Stimulated activated CD4-positive, alpha-beta T cell treated with anti-CD3 and anti-CD28 coated beads, TNF-alpha, amount 100 ng/mL, for 24 hours (primary cell): ENCODE measurements around the gene USP21.
A peak's percentile ranks its signal among the peaks of the same experiment; 100 is the strongest.

Source experiments
- DNase-seq, 3 experiments: peaks; one replicate each; pipeline ENCODE4 v3.0.0-alpha.2; 2020; ENCODE audit warnings: low read depth in 3 of 3

The USP21 gene

GRCh38 chr1:161171696-161172095, 12.4 kb downstream of the USP21 start:
- DNase-seq: no peak

- DNase-seq: no peak
These were observed 13.0 kb downstream of the USP21 start for GRCh38 chr1:161172349-161172748.

- DNase-seq: no peak
These were observed 13.6 kb downstream of the USP21 start for GRCh38 chr1:161172776-161173376.

GRCh38 chr1:161173711-161174110, 14.4 kb downstream of the USP21 start:
- DNase-seq: no peak

GRCh38 chr1:161174911-161175310, 15.6 kb downstream of the USP21 start:
- no peak for DNase-seq

GRCh38 chr1:161175771-161176453, 16.6 kb downstream of the USP21 start:
- no peak for DNase-seq

GRCh38 chr1:161176468-161177111, 17.3 kb downstream of the USP21 start:
- no peak for DNase-seq

GRCh38 chr1:161177112-161177935, 18.0 kb downstream of the USP21 start, which contains the start of gene B4GALT3:
TSS of gene B4GALT3 (minus strand) at chr1:161177507. CDS start at chr1:161176060, 1,447 bp downstream.
- DNase-seq: peak; percentile 91 to 97 (median 93)

GRCh38 chr1:161177936-161178244, 18.6 kb downstream of the USP21 start:
- no peak for DNase-seq

- DNase-seq: no peak
These were observed 20.4 kb downstream of the USP21 start for GRCh38 chr1:161179698-161180097.

- no peak for DNase-seq
These were observed 21.3 kb downstream of the USP21 start for GRCh38 chr1:161180639-161181038.

- DNase-seq: peak in 2 of 3 experiments; percentile 40 to 58
These were observed 22.9 kb downstream of the USP21 start for GRCh38 chr1:161182214-161182613.

- DNase-seq: peak in 2 of 3 experiments; percentile 53 to 58
These were observed 26.0 kb downstream of the USP21 start for GRCh38 chr1:161185282-161185682.

- no peak for DNase-seq
These were observed 26.5 kb downstream of the USP21 start for GRCh38 chr1:161185732-161186311.

GRCh38 chr1:161187311-161187710, 28.0 kb downstream of the USP21 start:
- DNase-seq: no peak

GRCh38 chr1:161188381-161188780, 29.1 kb downstream of the USP21 start:
- DNase-seq: no peak

- no peak for DNase-seq
These were observed 29.7 kb downstream of the USP21 start for GRCh38 chr1:161189036-161189435.

GRCh38 chr1:161190962-161191521, 31.7 kb downstream of the USP21 start:
- no peak for DNase-seq

- DNase-seq: no peak
These were observed 32.7 kb downstream of the USP21 start for GRCh38 chr1:161191971-161192370.

GRCh38 chr1:161192476-161193465, 33.5 kb downstream of the USP21 start:
- DNase-seq: peak in 2 of 3 experiments; percentile 51 to 54
